HG03460 (cell line): ENCODE data around the gene HOXB3.

Experiments used
- ATAC-seq: cut with Tn5 transposase; IDR thresholded peaks from one replicate; pipeline ENCODE4 v1.9.1; 2021; ENCODE audit not compliant: unreplicated experiment

HOXB3 gene

DNA sequence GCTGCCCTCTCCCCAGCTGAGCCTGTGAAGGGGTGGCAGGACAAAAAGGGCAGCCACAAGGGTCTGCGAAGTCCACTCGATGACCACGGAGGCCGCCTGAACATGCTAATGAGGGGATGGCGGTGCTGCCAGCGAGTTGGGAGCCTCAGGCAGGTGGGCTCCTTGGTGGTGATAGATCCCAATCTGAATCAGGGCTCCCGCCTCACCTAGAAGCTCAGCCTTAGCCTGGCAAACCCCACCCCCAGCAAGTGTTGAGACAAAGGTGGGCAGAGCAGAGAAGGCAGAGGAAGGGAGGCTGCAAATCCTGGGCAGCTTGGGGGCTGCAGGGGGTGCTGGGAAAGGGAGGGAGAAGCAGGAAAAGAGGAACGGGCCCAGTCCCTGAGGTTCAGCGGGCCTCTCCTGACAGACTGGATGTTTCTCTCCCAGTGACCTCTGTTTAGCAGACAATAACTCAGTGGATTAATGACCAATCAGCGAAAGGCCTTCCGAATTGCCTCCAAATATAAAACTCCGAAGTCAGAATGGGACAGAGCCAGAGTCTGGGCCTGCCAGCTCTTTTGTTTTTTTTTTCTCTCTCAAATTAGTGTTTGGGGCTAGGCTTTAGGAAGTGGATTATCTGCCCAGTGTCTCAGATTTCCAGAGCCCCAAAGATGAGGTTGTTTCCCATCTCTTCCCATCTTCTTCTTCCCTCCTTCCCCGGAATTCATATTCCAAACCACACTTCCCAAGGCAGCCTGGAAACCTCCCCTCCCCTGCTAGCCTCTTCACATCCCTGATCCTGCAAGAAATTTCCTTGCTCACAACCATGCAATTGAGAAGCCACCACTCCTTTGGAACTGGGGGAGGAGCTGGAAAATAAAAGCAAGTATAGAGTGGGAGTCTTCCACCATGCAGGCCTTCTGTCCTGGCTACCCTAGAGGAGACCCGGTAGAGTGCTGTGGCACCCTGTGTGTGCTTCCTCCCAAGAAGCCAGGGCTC lies 29.9 kb downstream of the HOXB3 start:
- ATAC-seq: no peak

DNA sequence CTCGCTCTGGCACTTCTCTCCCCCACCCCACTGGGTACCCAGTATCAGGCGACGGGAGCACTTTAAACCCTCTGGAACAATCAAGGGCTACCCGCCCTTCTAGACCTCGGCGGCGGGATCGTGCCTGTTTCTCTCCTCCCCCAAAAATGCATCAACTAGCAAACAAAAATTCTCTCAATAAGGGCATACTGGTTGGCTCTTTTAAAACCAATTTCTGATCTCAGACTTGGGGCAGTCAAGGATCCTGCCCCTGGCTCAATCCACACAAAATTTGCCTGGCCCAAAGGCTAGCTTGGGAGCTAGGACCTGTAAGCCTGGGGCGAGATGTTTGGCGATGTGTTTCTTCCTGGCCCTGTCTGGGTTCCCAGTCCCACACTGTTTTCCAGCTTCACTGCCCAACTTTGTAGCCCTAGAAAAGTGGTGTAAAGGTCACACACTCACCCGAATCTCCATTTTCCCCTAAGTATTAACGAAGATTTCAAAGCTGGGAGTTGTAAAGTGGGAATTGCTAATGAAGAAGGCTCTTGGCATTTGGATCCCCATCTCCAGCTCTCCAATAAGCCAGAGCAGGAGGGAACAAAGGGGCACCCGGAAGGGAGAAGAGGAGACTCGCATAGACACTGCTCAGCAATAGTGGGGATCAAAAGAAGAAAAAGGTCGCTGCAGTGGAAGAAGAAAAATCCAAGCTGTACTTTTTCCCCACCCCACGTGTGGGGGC lies 30.8 kb downstream of the HOXB3 start:
- no peak for ATAC-seq

DNA sequence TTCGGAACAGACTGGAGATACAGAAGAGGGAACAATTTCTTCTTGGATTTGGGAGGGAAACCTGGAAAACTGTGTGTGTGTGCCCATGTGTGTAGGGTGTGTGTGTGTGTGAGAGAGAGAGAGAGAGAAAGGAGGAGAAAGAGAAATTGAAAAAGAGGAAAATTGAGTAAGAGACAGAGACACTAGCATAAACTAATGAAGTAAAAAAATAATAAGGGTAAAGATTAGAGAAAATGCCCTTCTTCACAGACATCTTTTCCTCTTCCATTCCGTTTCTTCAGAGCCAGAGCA lies 31.3 kb downstream of the HOXB3 start:
- no peak for ATAC-seq

DNA sequence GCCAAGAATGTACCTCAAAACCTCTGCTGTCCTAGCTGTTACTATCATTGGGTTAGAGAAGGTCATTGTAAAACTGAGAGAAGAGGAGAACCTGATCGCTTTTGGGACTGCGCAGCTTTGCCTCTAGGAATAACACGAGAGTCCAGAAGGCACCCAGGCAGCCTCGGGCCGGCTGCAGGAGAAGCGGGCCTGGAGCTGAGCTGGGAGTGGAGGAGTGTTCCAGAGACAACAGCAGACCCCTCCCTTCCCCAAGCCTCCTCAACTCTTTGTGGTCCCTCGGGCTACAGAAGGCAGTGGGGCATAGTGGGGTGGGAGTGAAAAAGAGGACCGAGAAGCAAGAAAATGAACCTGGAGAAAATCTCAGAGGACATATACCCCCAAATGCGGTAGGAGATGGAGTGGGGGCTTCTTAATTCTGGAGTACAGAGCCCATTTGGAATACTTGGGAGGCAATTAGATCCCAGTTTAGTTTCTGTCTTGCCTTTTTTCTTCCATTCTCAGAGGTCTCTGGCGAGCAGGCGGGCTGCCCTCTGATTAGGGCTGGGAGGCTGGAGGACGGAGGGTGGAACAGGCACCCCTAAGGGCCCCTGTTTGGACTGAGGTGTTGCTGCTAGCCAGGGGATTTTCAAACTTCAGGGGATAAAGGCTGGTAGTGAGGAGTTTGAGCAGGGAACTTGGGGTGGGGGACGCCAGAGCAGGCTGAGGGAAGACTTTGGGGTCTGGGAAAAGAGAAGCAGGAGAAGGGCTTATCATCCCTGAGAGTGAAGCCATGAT lies 31.8 kb downstream of the HOXB3 start:
- no peak for ATAC-seq

DNA sequence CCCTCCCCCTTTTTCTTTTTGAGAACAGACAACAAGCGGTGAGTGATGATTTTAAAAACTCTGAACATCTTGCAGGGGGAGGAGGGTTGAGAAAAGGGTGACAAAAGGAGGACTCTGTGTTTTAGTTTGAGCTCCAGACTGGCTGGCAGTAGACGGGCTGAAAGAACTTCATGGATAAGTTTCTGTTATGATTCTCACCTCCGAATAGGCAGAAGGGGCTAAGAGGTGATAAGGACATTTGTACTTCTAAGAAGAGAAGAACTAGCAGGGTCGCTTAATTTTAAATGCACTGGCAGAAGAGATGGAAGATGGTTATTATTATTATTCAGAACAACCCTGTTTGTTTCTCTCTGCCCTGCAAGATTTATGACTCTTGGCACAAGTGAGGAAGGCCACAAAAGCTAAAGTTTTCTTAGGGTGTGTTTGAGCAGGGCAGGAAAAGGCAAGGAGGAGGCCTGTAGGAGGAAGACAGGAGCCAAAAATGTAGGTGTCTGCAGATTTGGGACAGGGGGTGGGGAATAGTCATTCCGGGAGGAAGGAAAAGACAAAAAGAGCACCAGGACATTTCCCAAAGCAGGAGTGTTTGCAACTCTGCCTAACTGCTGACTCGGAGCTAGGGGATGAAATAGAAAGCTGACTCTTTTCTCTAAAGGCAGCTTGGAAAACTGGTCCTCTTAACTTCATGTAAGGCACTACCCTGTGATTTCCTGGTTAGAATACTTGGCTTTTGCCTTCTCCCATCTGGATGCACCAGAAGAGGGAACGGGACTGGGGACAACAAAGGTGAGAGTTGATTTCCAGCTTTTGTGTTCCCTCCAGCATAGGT lies 33.3 kb downstream of the HOXB3 start:
- no peak for ATAC-seq

DNA sequence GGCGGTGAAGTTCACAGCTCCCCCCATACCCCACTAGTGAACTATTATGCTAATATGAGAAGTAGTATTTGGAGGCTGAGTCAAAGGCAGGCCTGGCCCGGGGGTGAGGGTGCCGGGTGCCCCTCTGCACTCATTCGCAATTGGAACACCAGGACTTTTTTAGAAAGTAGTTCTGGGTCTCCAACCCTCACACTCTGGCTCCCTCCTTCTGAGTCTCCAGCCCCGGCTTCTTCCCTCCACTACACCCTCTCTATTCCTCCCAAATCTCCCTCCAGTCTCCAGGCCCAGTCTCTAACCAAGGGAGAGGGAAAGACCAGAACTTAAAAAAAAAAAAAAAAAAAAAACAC lies 33.8 kb downstream of the HOXB3 start:
- ATAC-seq: no peak

DNA sequence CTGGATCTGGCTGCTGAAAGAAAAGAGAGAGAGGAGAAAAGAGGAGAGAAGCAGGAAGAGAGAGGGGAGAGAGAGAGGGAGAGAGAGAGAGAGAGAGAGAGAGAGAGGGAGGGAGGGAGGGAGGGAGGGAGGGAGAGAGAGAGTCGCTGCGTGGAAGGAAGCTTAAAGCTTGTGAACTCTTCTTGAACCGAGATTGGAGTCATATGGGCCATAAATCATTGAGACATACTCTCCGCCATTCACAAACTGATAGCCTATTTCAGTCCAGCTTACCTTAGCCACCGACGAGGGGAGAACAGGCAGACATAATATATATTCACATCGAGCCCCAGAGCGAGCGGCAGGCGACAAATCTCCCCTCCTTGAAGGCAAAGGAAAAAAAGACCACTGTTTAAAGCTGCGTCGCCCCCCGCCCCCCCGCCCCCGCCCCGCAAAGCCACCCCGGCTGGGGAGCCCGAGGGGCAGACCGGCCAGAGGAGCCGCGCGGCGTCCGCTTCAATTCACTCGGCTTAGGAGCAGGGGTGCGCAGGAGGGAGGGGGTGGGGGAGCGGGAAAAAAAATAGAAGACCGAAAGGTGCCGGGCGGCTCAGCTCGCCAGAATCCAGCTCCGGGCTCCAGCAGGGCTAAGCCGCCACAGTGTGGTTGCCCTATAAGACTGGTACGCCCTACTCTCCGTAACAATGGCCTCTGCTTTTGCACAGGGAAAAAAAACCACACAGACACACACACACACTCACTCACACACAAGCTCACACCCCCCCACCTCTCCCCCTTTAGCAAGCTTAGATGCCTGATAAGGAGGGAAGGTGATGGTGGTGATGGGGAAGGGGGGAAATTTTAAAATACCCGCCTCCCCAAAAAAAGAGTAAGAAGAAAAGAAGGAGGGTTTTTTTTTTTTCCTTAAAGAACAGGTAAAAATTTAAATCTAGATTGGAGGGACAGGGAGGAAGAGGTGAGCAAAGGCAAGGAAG lies 34.5 kb downstream of the HOXB3 start:
- ATAC-seq: no peak

DNA sequence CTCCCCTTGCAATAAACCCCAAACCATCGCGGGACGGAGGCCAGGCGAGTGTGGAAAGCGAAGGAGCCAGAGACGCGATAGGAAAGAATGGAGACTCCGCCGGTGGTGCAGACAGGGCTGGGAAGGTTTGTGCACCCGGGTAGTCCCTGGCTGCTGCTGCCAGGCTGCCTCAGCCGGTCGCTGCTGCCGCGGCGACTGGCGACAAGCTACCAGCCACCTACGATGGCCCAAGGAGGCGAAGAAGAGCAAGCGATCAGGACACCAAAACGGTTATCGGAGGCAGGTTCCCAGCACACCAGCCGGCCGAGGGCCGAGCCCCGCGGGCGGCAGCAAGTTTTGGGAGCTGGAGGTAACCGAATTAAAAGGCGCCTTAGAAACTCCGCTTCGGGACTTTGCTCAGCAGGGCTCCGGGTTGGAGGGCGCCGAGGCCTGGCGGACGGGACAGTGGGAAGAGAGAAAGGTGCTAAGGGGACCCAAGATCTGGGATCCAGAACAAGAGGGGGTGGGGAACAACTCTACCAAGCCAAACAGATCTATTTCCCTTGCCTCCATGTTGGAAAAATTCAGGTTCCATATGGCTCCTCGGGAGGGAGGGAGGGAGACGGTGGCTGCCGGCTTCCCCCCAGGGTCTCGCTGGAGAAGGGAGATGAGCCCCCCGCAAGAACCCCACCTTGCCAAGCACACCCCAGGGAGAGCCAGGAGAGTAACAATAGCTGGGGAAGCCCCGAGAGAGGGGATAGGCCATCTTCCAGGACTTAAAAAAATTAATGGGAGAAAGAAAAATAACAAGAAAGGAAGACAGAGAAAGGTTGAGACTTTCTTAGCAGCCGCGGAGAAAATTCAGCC lies 35.4 kb downstream of the HOXB3 start:
- ATAC-seq: no peak

DNA sequence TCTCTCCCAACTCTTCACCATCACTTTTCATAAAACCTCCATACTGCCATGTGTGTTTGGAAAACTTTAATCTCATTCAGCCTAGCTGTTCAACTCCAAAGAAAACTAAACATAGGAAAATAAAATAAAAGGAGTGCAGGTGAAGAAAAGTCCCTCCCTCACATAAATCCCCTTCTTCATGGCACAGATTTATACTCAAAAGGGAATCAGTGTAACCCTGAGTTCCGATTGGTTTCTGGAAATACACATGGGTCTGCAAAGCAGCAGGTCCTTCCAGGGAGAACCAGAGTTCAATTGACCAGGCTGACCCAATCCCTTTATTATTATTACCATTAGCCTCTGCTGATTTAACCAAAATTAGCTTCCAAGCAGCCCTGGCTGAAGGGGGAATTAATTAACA lies 36.2 kb downstream of the HOXB3 start:
- no peak for ATAC-seq

DNA sequence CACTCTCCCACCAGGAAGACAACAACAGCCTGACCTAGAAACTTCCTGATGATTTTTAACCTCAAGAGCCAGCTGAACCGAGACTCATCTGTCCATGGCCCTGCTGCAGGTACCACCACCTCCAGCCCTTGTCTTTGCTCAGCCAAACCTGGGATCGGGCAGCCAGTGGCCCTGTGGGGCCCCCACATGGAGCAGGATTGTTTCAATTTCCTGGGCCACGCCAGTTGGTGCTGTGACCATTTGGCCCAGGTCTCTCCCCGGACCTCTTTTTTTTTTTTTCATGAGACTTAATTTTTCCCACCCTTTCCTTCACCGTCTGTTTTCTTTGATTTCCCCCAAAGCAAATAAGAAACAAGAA lies 36.9 kb downstream of the HOXB3 start:
- no peak for ATAC-seq

DNA sequence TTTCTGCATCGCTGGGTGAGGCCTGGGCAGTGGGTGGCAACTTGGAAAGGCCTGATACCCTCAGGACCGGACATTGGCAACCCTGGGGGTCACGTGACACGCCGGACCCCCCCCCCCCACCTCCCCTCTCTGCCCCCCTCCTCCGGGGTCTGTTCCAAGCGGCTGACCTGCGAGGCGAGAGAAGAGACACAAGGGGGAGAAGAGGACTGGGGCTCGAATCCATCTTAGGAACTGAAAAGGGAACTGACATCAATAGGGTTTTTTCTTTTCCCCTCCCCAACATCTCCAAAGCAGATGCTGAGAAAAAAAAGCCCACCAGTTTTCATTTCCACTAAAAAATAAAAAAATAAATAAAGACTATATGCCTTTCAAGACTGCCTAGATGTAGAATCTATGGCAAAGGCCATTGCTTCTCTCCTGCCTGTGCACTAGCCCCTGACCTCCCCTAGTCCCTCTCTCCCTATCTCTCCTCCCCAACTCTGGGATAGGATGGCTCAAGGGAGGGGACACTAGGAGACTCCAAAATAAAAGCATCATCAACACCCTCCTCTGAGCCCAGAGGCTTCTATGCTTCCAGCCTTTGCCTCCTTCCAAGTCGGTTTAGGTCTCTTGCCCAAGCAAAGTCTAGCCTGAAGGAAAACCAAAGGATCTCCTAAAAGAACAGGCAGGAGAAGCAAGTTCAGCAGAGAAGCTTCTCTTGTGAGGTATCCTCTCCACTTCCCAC lies 37.4 kb downstream of the HOXB3 start:
- no peak for ATAC-seq

DNA sequence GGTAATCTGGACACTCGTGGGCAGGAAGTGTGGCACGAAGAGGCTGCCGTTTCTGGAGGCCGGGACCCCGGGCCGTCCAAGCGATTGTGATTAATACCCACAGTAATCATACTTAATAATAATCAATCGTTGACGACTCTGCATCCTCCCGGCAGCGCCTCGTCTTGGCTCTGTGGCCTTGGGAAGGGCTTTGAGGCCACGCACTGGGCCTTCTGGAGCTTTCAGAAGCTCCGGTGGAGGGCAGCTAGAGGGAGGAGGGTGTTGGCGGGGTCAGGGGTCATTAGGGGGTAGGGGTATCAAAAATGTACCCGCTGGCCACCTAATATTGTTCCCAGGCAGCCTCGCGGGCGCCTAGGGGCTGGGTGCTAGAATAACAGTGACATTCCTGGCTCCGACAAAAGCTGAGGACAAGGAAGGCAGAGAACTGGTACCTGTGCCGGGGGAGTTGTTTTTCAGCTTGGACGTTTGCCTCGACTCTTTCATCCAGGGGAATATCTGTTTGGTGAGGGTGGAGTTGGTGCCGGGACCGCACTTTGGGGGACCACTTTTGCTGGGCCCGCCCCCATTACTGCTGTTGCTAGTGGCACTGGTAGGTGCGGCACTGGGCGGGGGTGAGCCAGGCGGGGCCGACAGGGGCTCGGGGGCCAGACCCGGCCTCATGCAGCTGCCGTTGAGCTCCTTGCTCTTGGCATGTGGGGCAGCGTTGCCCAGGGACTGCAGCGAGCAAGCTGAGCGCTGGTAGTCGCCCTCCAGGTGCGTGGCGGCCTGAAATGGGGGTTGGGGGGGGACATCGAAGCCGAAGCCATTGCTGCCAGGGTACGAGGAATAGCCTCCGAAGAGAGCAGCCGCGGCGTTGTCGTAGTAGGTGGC lies 38.2 kb downstream of the HOXB3 start:
- no peak for ATAC-seq

DNA sequence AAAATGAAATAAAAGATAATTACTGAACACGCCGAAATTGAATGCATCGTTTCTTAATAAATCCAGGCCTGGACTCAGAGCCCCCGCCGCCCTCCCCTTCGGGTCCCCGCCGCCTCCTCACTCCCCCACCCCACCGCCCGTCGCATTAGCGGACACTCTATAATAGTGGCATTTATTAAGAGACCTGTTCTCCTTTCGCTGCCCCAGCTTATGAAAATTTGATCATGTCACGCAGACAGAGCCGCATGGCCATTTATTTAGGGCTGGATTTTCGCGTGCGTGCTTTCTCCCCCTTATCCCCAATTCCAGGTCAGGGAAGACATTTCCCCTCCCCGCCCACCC lies 38.9 kb downstream of the HOXB3 start:
- no peak for ATAC-seq

DNA sequence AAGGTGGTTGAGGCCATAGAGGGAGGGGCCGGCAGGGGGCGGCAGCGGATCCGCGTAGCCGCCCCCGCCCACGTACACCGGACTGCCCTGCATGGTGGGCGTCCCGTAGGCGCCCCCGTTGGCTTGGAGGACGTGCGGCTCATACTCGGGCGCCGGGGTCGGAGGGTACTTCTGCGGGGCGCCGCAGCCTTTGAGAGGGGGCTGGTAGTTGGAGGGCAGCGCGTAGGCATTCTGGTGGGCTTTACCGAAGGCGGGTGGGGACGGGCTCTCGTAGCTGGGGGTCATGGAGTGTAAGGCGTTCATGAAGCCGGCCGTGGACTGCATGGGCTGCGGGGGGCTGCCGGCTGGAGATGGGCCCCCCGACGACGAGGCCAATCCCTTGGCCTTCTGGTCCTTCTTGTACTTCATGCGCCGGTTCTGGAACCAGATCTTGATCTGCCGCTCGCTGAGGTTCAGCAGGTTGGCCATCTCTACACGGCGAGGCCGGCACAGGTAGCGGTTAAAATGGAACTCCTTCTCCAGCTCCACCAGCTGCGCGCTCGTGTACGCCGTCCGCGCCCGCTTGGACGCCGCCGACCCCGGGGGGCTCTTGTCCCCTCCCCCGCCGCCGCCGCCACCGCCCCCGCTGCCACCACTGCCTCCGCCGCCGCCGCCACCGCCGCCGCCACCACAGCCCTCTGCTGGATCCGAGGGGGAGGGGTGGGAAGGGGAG lies 39.4 kb downstream of the HOXB3 start:
- no peak for ATAC-seq

DNA sequence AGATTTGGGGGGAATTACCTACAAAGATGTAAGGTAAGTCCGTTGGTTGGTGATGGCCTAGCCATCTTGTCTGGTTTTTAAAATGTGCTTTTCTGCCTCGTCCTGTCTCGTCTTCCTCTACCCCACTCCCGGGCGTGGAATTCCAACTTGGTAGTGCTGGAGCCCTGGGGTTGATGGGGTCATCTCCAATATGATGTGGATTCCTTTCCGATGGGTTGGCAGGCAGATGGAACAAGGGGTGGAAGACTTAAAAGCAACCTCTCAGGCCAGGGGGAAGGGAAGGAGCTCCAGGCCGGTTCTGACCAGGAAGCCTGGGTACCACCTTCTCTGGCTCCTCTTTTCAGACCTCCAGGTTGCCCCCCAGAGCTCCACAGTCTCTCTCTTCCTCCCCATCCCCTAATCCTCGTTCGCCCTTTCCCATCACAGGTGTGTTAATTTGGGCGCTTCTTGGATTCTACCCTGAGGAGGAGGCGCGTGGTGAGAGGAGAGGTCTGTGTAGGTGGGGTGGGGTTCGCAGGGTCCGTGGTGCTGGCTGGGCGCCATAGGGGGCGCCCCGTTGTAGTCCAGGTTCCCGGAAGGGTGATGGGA lies 40.0 kb downstream of the HOXB3 start:
- no peak for ATAC-seq

DNA sequence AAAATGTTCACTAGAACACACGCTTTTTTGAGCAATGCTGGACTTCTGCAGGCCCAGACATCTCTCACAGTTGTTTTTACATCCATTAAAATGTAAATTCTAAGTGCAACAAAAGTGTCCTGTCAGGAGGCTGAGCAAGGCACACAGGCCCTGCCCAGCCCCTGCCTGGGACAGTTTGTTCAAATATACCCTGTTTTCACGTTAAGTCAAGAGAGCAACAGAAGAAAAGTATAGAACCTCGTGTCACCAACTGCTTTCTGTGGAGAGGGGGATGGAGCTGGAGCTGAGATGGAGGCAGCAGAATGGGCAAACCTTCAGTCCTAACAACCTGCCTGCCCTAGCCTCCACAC lies 40.8 kb downstream of the HOXB3 start:
- ATAC-seq: no peak
